K562 (cell line): ENCODE measurements around the gene RXFP1. TPM values are rescaled to one million over a fixed set of nuclear protein-coding genes. Genes with fewer than 3 reads are reported as not detected.

Source experiments
- ATAC-seq: fragments of 200-7000 bp; cut with Tn5 transposase; 3 replicates; pipeline ENCODE4 v1.9.1; 2020; ENCODE audit warnings: moderate library complexity
- BruUV-seq: library from RNA; stranded (reverse); fragments of 400-500 nt; replicated peaks from 2 replicates; lab custom pipeline; 2021; lab: Mats Ljungman, UMichigan
- CTCF ChIA-PET: fragments of 300-600 bp; formaldehyde crosslinking; extraction: SDS; loops from one replicate; lab custom pipeline; 2021; ENCODE audit warnings: low intra/inter-chr PET ratio; lab: Yijun Ruan, JAX
- POLR2A ChIA-PET: fragments of 300-600, 350-650 bp; sonication (Branson Sonifier 250); formaldehyde crosslinking; extraction: SDS; loops from one replicate; lab custom pipeline; 2021; ENCODE audit warnings: antibody characterized with exemption, inconsistent platforms; lab: Yijun Ruan, JAX
- DNase-seq, 4 experiments: peaks; one replicate each; pipeline versions ENCODE4 v3.0.0 to v3.0.0-alpha.2; 2011 to 2018; ENCODE audit warnings: low spot score in 3 of 4, mixed read lengths in 3 of 4; ENCODE audit errors: extremely low read depth in 1 of 4
- FAIRE-seq: peaks from 2 replicates; lab custom pipeline; 2011; peaks lifted over from hg19 to GRCh38; lab: Jason Lieb, UNC
- H2AFZ ChIP-seq: 2 replicates; pipeline ENCODE4 v1.6.0; 2011; ENCODE audit warnings: low read depth, low read length, control low read depth, inconsistent platforms
- H3K27ac ChIP-seq: fragments of 200-600 bp; 3 replicates; pipeline ENCODE4 v1.8.0; 2011; ENCODE audit warnings: low read depth, mild to moderate bottlenecking, control low read depth, inconsistent platforms, low read length, moderate library complexity, mixed read lengths; ENCODE audit errors: extremely low read depth
- H3K27me3 ChIP-seq, 2 experiments: fragments of 300-600 bp in 1 of 2; 2 replicates in 1 of 2; 3 replicates in 1 of 2; pipeline versions ENCODE4 v1.6.0 to v1.8.0; 2011; ENCODE audit warnings: inconsistent platforms in 2 of 2, low read length in 2 of 2, mild to moderate bottlenecking in 1 of 2, mixed read lengths in 1 of 2, moderate library complexity in 1 of 2; ENCODE audit not compliant: control insufficient read depth in 2 of 2, insufficient read depth in 2 of 2
- H3K36me3 ChIP-seq: fragments of 300-600 bp; 3 replicates; pipeline ENCODE4 v1.8.0; 2011; ENCODE audit warnings: mild to moderate bottlenecking, low read length, inconsistent platforms; ENCODE audit not compliant: control insufficient read depth, insufficient read depth
- H3K4me1 ChIP-seq, 2 experiments: fragments of 200-600 bp in 1 of 2; replicated peaks in 1 of 2; 2 replicates in 1 of 2; 3 replicates in 1 of 2; pipeline versions ENCODE4 v1.5.1 to v1.8.0; 2011; ENCODE audit warnings: inconsistent platforms in 2 of 2, low read length in 2 of 2, mild to moderate bottlenecking in 1 of 2, mixed read lengths in 1 of 2, moderate library complexity in 1 of 2; ENCODE audit not compliant: control insufficient read depth in 2 of 2, insufficient read depth in 2 of 2
- H3K4me2 ChIP-seq: 2 replicates; pipeline ENCODE4 v1.6.1; 2011; ENCODE audit warnings: low read length, control low read depth, inconsistent platforms, mixed read lengths; ENCODE audit not compliant: insufficient read depth
- H3K4me3 ChIP-seq: fragments of 200-600 bp; sonication (generic), shearing (Covaris generic); 2 replicates; pipeline ENCODE4 v1.5.1; 2016; ENCODE audit warnings: control low read depth, inconsistent platforms
- H3K79me2 ChIP-seq: fragments of 200-600 bp; 3 replicates; pipeline ENCODE4 v1.8.0; 2011; ENCODE audit warnings: low read length, inconsistent platforms; ENCODE audit not compliant: control insufficient read depth, insufficient read depth
- H3K9ac ChIP-seq, 2 experiments: 2 replicates each; pipeline versions ENCODE4 v1.6.0 to v1.6.1; 2011; ENCODE audit warnings: low read depth in 2 of 2, low read length in 2 of 2, control low read depth in 1 of 2, inconsistent platforms in 1 of 2, mild to moderate bottlenecking in 1 of 2, mixed read lengths in 1 of 2; ENCODE audit not compliant: insufficient read depth in 1 of 2
- H3K9me1 ChIP-seq: one replicate; pipeline ENCODE4 v1.6.0; 2011; ENCODE audit warnings: inconsistent platforms, mild to moderate bottlenecking, low read length, moderate library complexity; ENCODE audit not compliant: control insufficient read depth, insufficient read depth
- H3K9me3 ChIP-seq: replicated peaks from 2 replicates; pipeline ENCODE4 v1.5.1; 2011; ENCODE audit warnings: low read depth, low read length, inconsistent platforms; ENCODE audit not compliant: control insufficient read depth, insufficient read depth
- H4K20me1 ChIP-seq: replicated peaks from 2 replicates; pipeline ENCODE4 v1.6.1; 2011; ENCODE audit warnings: low read length, inconsistent platforms, mixed read lengths; ENCODE audit not compliant: control insufficient read depth, insufficient read depth
- GABPB1 ChIP-seq: sonication (generic); formaldehyde crosslinking; IDR thresholded peaks from 2 replicates; pipeline ENCODE4 v1.8.0; 2022; ENCODE audit warnings: mild to moderate bottlenecking, missing genetic modification reagents
- SPI1 ChIP-seq: IDR thresholded peaks from 2 replicates; pipeline ENCODE4 v1.6.1; 2011; ENCODE audit warnings: low read depth, low read length, control low read depth, borderline replicate concordance
- THRAP3 ChIP-seq: fragments of 450-650 bp; IDR thresholded peaks from 2 replicates; pipeline ENCODE4 v1.6.1; 2016; ENCODE audit warnings: mild to moderate bottlenecking, inconsistent platforms, borderline replicate concordance
- ZBTB49 ChIP-seq: sonication (generic); formaldehyde crosslinking; IDR thresholded peaks from 2 replicates; pipeline ENCODE4 v1.8.0; 2022; ENCODE audit warnings: missing genetic modification reagents, mild to moderate bottlenecking, borderline replicate concordance
- ZNF316 ChIP-seq: fragments of 450-650 bp; IDR thresholded peaks from 2 replicates; pipeline ENCODE4 v1.6.1; 2016
- in situ Hi-C: fragments of 300-500 bp; cut with MboI; formaldehyde crosslinking; loops from 4 replicates; pipeline ENCODE4 v1.15.0; 2018; ENCODE audit warnings: inconsistent platforms, mixed read lengths
- intact Hi-C: fragments of 100-400 bp; cut with micrococcal nuclease; formaldehyde crosslinking; loops from 2 replicates; pipeline ENCODE4 v1.14.2; 2022
- polyA plus RNA-seq, 8 experiments: library from polyadenylated mRNA; depleted of rRNA in 4 of 8; stranded (reverse) in 5 of 8; unstranded in 3 of 8; fragments of >200 nt; fragmentation: Nextera tagmentation in 2 of 8; fragmentation: Illumina TruSeq in 1 of 8; extraction: Ambion mirVana in 2 of 8; extraction: Trizol in 1 of 8; gene quantifications; 2 replicates each; pipeline versions ENCODE4 v1.2.1 to v1.2.3, GENCODE V29; 2011 to 2014; ENCODE audit warnings: inconsistent platforms in 1 of 8, missing spikeins in 1 of 8
- total RNA-seq, 7 experiments: library from RNA; depleted of rRNA in 6 of 7; stranded (reverse); fragments of >200 nt in 6 of 7; fragmentation: Illumina TruSeq in 2 of 7; extraction: Trizol in 2 of 7; gene quantifications; 2 replicates each; pipeline versions ENCODE4 v1.2.1 to v1.2.3, GENCODE V29; 2011 to 2021; ENCODE audit warnings: low replicate concordance in 1 of 7

Gene RXFP1
- total and polyA plus RNA-seq, 9 of the 15 experiments (the other 6 are each of a cell fraction or from before 2014, with no cell fraction given) = 0.03 to 0.06 (median 0.04) TPM; not detected in 6

GRCh38 chr4:158581161-158581560, 59.5 kb downstream of the RXFP1 start:
- intact Hi-C loops (no loop called here), in situ Hi-C loops (no loop called here)
- FAIRE-seq = no peak
- Histone ChIP-seq H3K9ac (no peak overlapping the region), H3K36me3 (no peaks in the 10 kb centered on the region), H2AFZ (no peak overlapping the region), H3K27me3 (no peaks in the 10 kb centered on the region), H3K4me2 (no peak overlapping the region), H3K79me2 (no peaks in the 10 kb centered on the region), H4K20me1 (no peaks in the 10 kb centered on the region), H3K9me1 (no peaks in the 10 kb centered on the region), H3K9me3 (no peaks in the 10 kb centered on the region)
- no TSS peak for BruUV-seq
- DNase-seq = no peak
- ChIA-PET CTCF (no interaction called here), POLR2A (interaction anchor here (0.6 kb wide), 1 partner anchor 42 kb away, joined by 3 read pairs; no protein-coding TSS in a partner anchor)
- no peak for ATAC-seq
- no peak for TF ChIP-seq ZNF316
- TF ChIP-seq THRAP3 = no peak
- no peak for TF ChIP-seq ZBTB49 (CRISPR knock-in tag)
- no peak for TF ChIP-seq GABPB1 (CRISPR knock-in tag)
- no peak for TF ChIP-seq SPI1
- TF ChIP-seq, all 486 proteins: peak for 0
- Histone ChIP-seq H3K4me1 (no peaks in the 10 kb centered on the region), H3K27ac (no peak overlapping the region), H3K4me3 (no peak overlapping the region)
